ENCODE measurements around the gene ZNF684.
"Not testable (repeated sequence)": the region's sequence is repeated elsewhere in the genome, so short reads cannot be mapped to it uniquely, and the experiment has no call there.

Gene ZNF684

DNA sequence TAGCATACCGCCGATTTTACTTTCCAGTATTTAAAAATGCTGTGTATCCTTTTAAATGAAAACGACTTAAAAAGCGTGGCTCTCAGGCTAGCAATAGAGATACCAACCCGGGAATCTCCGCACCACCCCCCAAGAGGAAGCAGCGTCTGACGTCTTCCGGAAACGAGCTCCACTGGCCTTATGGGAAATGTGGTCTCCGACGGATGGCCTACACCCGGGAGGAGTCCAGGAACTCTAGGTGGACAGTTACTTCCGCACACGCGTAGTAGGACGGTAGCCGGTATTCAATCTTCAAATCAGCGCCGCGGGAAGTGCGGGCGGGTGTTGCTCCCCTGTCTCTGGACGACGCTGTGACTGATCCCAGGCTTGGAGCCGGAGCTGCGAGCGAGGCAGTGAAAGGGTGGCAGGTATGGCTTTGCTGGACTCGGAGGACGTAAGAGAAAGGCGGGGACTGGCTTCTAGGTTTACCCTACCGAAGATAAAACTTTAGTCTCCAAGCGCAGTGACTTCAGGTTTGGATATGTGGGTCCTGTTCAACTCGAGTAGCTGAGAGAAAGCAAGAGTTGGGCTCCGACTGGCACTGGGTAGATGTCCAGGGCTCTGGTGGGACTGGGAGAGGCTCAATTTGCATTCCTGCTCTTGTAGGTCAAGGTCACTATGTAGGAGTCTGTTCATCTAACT, at the start of gene ZNF684:
Gene ZNF684 (plus strand): TSS at position 257 of the 681 bp plus-strand sequence. CDS start 1,530 bp downstream, outside the sequence.
- in situ Hi-C loops (cut with MboI; ENCODE audit: low pct_unique_long_range_greater_than_20kb, low sequenced_read_pairs): no loop called here
- peak; percentile 94 for DNase-seq

GRCh38 chr1:40495315-40495903, 36.0 kb upstream of the ZNF684 start:
- in situ Hi-C loops (cut with MboI; ENCODE audit: low pct_unique_long_range_greater_than_20kb, low sequenced_read_pairs): no loop called here
- DNase-seq: peak; percentile 22

DNA sequence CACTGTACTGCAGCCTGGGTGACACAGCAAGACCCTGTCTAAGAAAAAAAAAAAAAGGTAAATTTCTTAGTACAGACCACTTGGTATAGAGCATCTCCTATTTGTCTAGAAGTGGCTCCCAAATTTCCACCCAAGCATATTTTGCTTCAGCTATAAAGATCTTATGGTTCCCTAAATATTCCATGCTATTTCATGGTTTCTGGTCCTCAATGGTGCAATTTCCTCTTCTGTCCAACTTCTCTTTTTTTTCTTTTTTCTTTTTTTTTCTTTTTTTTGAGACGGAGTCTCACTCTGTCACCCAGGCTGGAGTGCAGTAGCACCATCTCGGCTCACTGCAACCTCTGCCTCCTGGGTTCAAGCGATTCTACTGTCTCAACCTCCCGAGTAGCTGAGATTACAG, 28.8 kb upstream of the ZNF684 start:
- in situ Hi-C loops (cut with MboI; ENCODE audit: low pct_unique_long_range_greater_than_20kb, low sequenced_read_pairs): not testable (repeated sequence)
- DNase-seq: peak; percentile 40

- in situ Hi-C loops (cut with MboI; ENCODE audit: low pct_unique_long_range_greater_than_20kb, low sequenced_read_pairs): no loop called here
- DNase-seq: no peak
Observed at GRCh38 chr1:40507973-40508372, 23.5 kb upstream of the ZNF684 start.

DNA sequence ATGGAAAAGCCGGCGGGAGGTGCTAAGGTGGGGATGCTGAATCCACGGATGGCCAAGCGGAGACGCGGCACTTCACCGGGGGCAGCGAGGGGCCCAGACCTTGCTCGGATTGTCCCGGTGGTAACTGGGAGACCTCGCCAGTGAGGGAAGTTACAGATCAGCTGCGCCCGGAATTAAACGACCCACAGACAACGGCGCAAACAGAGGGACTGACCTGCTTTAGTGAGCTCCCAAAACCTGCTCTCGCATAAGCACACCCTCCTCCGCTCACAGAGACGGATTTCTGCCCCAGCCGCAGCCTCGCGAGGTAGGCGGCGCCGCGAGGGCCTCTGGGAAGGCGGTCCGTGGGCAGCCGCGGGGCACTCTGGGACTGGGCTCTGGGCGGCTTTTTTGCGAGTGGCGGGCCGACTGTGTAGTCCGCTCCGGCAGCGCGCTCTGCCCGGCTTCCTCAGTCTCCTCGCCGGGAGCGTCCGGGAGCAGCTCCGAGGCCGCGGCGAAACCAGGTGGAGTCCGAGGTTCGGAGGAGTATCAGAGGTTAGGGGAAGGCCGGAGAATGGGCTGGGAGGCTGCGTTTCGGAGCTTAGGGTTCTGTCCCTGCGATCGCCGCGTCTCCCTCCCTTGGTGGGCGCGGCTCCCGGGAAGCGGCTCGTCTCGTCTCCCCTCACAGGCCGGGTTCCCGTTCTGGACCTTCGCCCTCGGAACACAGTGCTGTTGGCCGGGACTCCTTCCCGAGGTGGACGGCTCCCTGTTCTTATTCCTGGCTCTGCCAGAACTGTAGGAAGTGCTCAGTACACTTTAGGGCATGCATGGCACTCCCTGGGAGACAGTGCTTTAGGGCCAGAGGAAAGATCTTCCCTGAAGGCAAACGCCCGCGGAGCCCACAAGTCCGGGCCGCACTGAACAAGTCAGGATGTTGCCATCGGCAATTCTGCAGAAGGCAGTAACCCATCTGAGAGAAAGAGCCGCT, 22.8 kb upstream of the ZNF684 start, which contains the start of gene EXO5:
Gene EXO5 (plus strand): TSS at position 393 of the 967 bp plus-strand sequence. CDS start 5,778 bp downstream, outside the sequence.
- DNase-seq: peak; percentile 87
- in situ Hi-C loops (cut with MboI; ENCODE audit: low pct_unique_long_range_greater_than_20kb, low sequenced_read_pairs): no loop called here

DNA sequence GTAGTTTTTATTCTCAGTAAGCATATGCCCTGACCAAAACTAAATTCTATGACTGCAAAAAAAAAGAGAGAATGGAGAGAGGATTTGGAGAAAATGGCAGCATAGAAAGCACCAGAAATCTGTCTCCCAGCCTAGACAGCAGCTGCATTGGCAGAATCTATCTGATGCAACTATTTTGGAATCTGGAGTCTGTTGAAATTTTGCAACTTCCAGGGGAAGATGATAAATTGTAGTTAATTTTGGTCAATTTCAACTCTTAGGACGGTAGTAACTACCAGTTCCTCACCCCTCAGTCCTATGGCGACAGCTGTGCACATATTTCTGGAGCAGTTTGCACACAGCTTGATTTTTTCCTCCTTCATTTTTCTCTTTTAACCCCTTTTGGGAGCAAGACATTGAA, 11.9 kb upstream of the ZNF684 start:
- no peak for DNase-seq
- in situ Hi-C loops (cut with MboI; ENCODE audit: low pct_unique_long_range_greater_than_20kb, low sequenced_read_pairs): no loop called here

- no peak for DNase-seq
- in situ Hi-C loops (cut with MboI; ENCODE audit: low pct_unique_long_range_greater_than_20kb, low sequenced_read_pairs): no loop called here
Observed at GRCh38 chr1:40530735-40531380, 579 bp upstream of the ZNF684 start.

DNA sequence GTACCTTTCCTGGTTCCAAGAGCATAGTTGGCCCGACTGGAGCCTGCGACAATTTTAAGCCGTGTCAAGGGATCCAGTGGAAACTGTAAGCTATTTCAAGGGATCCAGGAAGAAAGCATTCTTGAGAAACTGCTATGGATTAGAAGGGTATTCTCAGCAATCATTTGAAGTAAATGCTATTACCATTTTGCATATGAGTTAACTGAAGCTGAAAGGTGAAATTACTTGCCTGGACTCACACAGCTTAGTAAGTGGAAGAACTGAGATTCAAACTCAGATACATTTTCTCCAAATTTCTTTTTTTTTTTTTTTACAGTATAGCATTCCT, 589 bp downstream of the ZNF684 start:
- DNase-seq: no peak
- in situ Hi-C loops (cut with MboI; ENCODE audit: low pct_unique_long_range_greater_than_20kb, low sequenced_read_pairs): no loop called here

DNA sequence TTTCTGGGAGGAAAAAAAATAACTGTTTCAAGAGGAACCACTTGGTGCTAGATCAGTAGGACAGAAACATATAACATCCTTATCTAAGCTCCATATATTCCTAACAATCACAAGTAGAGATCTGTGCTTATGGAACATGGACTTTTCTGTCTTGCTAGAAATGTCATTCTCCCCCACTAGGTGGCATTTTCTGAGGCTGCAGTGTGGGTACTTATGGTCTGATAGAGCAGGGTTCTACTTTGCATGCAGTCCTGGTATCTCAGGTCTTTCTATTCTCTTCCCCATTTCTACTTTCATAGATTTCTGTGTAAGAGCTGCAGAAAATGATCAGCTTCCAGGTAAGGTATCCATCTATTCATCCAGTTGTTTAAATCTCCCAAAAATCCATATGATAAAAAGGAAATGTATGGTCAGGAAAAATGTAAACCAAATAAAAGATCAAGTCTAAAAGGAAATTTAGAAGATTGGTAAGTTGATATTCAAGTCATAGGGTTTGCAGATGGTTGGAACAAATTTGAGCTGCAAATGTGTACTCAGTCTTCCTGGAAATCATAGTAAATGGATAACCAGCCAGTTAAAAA, 1.5 kb downstream of the ZNF684 start:
- peak; percentile 75 for DNase-seq
- in situ Hi-C loops (cut with MboI; ENCODE audit: low pct_unique_long_range_greater_than_20kb, low sequenced_read_pairs): no loop called here

DNA sequence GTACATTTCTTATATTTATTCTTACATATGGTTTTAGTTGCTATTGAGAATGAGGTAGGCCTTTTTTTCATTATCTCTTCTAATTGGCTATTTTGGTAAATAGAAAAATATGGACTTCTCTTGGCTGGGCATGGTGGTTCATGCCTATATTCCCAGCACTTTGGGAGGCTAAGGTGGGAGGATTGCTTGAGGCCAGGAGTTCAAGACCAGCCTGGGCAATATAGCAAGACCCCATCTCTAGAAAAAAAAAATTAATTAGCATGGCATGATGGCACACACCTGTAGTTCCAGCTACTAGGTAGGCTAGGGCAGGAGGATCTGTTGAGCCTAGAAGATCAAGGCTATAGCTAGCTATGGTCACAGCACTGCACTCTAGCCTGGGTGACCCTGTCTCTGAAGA, 3.2 kb downstream of the ZNF684 start:
- no peak for DNase-seq
- in situ Hi-C loops (cut with MboI; ENCODE audit: low pct_unique_long_range_greater_than_20kb, low sequenced_read_pairs): no loop called here

DNA sequence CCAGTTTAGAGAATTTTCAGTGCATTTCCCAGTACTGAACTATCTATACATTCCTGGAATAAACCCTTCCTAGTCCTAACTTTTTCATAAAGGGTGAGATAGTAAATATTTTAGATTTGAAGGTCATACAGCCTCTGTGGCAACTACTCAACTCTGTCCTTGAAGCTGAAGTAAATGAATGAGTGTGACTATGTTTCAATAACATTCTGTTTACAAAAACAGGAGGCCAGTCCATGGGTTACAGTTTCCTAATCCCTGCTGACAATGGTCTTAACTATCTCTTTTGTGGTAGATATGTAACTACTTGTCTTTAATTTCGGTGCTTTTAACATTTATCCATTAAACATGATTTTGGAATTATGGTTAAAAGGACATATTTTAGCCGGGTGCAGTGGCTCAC, 4.3 kb downstream of the ZNF684 start:
- in situ Hi-C loops (cut with MboI; ENCODE audit: low pct_unique_long_range_greater_than_20kb, low sequenced_read_pairs): no loop called here

DNA sequence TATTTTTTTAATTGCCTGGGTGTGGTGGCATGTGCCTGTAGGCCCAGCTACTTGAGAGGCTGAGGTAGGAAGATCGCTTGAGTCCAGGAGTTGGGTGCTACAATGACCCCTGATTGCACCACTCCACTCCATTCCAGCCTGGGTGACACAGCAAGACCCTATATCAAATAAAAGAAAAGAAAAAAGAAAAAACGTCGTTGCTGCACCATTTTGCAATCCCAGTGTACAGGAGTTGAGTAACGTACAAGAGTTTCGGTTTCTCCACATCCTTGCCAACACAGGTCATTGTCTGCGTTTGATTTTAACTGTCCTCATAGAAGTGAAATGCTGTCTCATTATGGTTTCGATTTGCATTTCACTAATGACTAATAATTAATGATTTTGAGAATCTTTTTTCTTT, 7.9 kb downstream of the ZNF684 start:
- in situ Hi-C loops (cut with MboI; ENCODE audit: low pct_unique_long_range_greater_than_20kb, low sequenced_read_pairs): no loop called here
- no peak for DNase-seq

More for the DNA sequence above, 4.3 kb downstream of the ZNF684 start:
- no peak for DNase-seq

GRCh38 chr1:40546957-40547356, 15.5 kb downstream of the ZNF684 start:
- in situ Hi-C loops (cut with MboI; ENCODE audit: low pct_unique_long_range_greater_than_20kb, low sequenced_read_pairs): no loop called here

DNA sequence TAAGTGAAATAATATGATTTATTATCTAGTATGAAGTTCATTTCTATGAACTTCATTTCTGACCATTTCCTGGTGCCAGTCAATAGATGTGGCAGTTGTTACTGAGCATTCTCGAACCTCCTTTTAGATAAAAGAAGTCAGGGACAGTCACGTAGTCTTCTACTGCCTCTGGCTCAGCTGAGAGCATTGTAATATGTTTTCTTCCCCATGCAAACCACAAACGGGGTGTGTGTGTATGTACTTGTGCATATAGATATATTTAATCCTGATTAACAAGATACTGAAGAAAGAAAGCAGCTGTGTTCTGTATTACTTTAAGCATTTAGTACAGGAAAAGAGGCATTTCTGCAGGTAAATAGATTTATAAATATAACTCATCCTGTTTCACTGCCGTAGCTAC, 21.6 kb downstream of the ZNF684 start:
- no peak for DNase-seq
- in situ Hi-C loops (cut with MboI; ENCODE audit: low pct_unique_long_range_greater_than_20kb, low sequenced_read_pairs): no loop called here

More at GRCh38 chr1:40546957-40547356, 15.5 kb downstream of the ZNF684 start:
- DNase-seq: no peak

DNA sequence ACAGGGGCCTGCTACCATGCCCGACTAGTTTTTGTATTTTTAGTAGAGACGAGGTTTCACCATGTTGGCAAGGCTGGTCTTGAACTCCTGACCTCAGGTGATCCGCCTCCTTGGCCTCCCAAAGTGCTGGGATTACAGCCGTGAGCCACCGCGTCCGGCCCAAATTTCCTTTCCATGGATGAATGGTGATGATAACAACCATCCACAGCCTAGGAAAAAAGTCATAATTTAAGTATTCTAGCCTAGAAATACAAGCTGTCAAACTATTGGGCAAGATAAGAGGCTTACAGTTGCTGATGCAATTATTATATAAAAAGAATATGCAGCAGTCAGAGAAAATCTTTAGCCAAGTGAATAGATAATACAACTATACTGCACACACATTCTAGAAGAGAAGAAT, 23.4 kb downstream of the ZNF684 start:
- DNase-seq; in situ Hi-C loops (cut with MboI; ENCODE audit: low pct_unique_long_range_greater_than_20kb, low sequenced_read_pairs): not testable (repeated sequence)

- DNase-seq: no peak
- in situ Hi-C loops (cut with MboI; ENCODE audit: low pct_unique_long_range_greater_than_20kb, low sequenced_read_pairs): no loop called here
Observed at GRCh38 chr1:40556121-40556520, 24.7 kb downstream of the ZNF684 start.

GRCh38 chr1:40558241-40558640, 26.8 kb downstream of the ZNF684 start:
- DNase-seq; in situ Hi-C loops (cut with MboI; ENCODE audit: low pct_unique_long_range_greater_than_20kb, low sequenced_read_pairs): not testable (repeated sequence)

DNA sequence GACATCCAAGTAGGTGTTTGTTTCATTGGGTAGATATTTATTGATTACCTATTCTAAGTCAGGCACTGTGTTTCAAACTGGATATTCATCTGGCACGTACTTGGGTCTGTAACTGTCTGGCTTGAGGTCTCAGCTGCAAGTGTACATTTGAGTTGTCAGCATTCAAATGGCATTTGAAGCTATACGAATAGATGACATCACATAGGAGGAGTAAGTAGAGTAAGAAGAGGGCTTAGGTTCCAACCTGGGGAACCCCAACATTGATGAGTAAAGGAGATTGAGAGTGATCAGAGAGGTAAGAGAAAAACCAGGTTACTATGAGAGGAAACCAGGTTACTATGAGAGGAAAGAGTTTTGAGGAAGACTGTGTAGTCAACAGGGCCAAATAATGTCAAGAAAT, 30.7 kb downstream of the ZNF684 start:
- DNase-seq: no peak
- in situ Hi-C loops (cut with MboI; ENCODE audit: low pct_unique_long_range_greater_than_20kb, low sequenced_read_pairs): no loop called here

GRCh38 chr1:40563266-40563665, 31.8 kb downstream of the ZNF684 start:
- in situ Hi-C loops (cut with MboI; ENCODE audit: low pct_unique_long_range_greater_than_20kb, low sequenced_read_pairs): no loop called here
- DNase-seq: no peak
